T follicular helper cell (primary cell): ENCODE measurements around the gene CDKN2B-AS1.
"Not testable (repeated sequence)": the region's sequence is repeated elsewhere in the genome, so short reads cannot be mapped to it uniquely, and the experiment has no call there.

Experiments used
- DNase-seq: peaks from one replicate; pipeline ENCODE4 v3.0.0-alpha.2; 2020; ENCODE audit warnings: low read depth
- total RNA-seq, 2 experiments: gene quantifications; one replicate each; lab custom pipeline; 2026; lab: John Stamatoyannopoulos, UW

The CDKN2B-AS1 gene
- total RNA-seq, result 0.91 to 1.3 reads per million in 2 experiments

DNA sequence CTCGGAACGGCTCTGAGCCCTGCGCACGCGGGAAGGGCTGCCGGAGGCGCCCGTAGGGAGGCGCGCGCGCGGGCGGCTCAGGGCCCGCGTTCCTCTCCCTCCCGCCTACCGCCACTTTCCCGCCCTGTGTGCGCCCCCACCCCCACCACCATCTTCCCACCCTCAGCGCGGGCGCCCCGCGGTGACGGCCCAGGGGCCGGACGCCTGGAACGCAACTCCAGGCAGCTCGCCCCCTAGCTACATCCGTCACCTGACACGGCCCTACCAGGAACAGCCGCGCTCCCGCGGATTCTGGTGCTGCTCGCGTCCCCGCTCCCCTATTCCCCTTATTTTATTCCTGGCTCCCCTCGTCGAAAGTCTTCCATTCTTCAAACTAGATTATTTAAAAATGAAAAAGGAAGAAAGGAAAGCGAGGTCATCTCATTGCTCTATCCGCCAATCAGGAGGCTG lies at the start of gene CDKN2B-AS1:
TSS of gene CDKN2B-AS1 (plus strand) at position 236 of the 450 bp plus-strand sequence.
- no peak for DNase-seq

DNA sequence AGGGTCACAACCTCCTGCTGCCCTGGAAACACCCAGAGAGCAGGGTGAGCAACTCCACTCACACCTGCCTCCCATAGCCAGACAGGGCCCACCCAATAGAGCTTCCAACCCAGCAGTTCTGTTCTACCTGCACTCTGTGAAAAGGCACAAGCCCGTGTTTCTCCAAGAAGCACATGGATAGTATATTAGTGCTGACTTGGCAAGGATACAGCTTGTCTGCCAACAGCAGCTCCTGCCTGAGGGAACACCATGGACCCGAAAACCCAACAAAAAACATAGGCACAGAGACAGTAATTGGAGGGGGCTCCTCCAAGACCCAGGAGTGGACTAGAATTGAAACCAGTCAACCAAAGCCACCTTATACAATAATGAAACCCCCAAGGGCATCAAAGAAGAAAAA lies 49.0 kb upstream of the CDKN2B-AS1 start:
- DNase-seq, result no peak

DNA sequence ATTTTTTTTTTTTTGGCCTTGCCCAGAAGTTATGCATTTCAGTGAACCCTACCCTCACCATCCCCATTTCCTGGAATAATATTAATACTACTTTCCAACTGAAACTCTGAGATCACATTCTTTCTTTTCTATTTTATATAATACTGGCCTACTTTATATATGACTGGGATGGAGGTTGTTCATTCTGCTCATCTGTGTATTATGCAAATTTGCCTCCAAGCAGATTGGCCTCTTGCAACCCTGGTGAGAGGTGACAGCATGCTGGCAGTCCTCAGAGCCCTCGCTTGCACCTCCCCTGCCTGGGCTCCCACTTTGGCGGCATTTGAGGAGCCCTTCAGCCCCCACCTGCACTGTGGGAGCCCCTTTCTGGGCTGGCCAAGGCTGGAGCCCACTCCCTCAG lies 35.8 kb upstream of the CDKN2B-AS1 start:
- no peak for DNase-seq

DNA sequence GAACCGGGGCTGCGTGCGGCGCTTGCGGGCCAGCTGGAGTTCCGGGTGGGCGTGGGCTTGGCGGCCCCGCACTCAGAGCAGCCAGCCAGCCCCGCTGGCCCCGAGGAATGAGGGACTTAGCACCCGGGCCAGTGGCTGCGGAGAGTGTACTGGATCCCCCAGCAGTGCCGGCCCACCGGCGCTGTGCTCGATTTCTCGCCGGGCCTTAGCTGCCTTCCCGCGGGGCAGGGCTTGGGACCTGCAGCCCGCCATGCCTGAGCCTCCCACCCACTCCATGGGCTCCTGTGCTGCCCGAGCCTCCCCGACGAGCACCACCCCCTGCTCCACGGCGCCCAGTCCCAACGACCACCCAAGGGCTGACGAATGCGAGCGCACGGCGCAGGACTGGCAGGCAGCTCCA lies 35.3 kb upstream of the CDKN2B-AS1 start:
- DNase-seq, result not testable (repeated sequence)

GRCh38 chr9:21961569-21961968 lies 33.0 kb upstream of the CDKN2B-AS1 start:
- DNase-seq, result no peak

- peak; percentile 44 for DNase-seq
Observed at GRCh38 chr9:21964925-21965385, 29.6 kb upstream of the CDKN2B-AS1 start.

GRCh38 chr9:21965401-21965951 lies 29.1 kb upstream of the CDKN2B-AS1 start:
- DNase-seq, result no peak

- DNase-seq, result no peak
Observed at GRCh38 chr9:21966140-21966851, 28.3 kb upstream of the CDKN2B-AS1 start.

- DNase-seq, result no peak
Observed at GRCh38 chr9:21967169-21967568, 27.4 kb upstream of the CDKN2B-AS1 start.

DNA sequence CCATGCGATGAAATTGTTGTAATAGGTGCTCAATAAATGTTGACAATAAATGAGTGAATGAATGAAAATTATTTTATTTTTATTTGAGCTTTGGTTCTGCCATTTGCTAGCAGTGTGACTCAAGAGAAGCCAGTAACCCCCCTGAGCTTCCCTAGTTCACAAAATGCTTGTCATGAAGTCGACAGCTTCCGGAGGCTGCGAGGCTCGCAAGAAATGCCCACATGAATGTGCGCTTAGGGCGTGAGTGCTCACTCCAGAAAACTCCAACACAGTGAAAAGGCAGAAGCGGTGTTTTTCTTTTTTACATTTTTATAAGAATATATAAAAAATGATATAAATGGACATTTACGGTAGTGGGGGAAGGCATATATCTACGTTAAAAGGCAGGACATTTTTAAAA lies 26.9 kb upstream of the CDKN2B-AS1 start:
- no peak for DNase-seq

- no peak for DNase-seq
Observed at GRCh38 chr9:21968331-21969010, 26.1 kb upstream of the CDKN2B-AS1 start.

DNA sequence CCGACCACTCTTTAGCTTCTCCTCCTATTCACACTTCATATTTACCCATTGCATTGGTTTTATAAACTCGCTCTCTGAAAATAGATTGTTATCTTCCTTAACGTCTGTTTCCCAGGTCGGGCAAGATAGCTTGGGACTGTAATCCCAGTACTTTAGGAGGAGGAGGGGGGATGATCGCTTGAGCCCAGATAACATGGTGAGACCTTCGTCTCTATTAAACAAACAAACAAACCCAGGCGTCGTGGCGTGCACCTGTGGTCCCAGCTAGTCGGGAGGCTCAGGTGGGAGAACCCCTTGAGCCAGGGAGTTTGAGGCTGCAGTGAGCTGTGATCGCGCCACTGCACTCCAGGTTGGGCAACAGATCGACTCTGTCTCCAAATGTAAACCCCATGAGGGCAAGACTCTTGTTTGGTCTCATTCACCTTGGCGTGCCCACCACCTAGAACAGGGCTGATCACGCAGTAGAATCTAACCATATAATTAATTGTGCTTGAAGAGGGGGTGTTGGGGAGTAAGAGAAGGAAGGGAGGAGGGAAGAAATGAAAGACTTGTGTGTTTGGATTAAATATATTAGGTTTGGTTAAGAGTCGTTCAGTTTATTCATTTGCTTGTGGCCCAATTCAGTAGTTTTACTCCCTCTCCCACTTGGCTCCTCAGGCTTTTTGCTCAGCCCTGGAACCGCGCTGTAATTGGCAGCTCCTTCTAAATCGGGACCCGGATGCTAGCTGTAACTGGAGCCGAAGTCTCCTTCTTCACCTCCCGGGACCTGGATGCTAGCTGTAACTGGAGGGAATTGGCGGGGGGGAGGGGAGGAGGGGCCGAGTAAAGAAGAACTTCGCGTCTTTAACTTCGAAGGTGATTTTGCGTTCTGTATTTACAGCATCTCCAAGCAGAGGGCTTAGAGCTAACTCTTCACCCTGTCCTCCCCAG lies 25.3 kb upstream of the CDKN2B-AS1 start:
- DNase-seq, result no peak

GRCh38 chr9:21969951-21970799 lies 24.4 kb upstream of the CDKN2B-AS1 start:
- DNase-seq, result no peak

GRCh38 chr9:21970800-21971640 lies 23.6 kb upstream of the CDKN2B-AS1 start:
- DNase-seq, result no peak

DNA sequence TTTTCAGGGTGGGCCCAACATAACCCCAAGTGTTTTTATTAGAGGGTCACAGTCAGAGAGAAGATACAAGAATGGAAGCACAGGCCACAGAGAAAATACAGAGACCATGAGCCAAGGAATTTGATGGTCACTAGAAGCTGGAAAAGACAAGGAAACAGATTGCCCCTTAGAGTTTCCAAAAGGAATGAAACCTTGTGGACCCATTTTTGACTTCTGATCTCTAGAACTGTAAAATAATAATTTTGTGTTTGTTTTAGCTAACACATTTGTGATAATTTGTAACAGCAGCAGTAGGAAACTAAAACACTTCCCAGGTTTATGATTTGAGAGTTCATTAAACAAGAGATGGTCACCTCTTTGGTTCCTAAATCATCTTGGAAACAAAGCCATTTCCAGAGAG lies 22.2 kb upstream of the CDKN2B-AS1 start:
- no peak for DNase-seq

DNA sequence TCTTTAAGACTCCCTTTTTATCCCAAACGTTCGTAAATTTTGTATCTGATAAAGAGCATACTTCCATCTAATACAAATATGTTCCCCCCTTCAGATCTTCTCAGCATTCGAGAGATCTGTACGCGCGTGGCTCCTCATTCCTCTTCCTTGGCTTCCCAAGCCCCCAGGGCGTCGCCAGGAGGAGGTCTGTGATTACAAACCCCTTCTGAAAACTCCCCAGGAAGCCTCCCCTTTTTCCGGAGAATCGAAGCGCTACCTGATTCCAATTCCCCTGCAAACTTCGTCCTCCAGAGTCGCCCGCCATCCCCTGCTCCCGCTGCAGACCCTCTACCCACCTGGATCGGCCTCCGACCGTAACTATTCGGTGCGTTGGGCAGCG lies 20.3 kb upstream of the CDKN2B-AS1 start:
- no peak for DNase-seq

- DNase-seq, result no peak
Observed at GRCh38 chr9:21974722-21975409, 19.7 kb upstream of the CDKN2B-AS1 start.

DNA sequence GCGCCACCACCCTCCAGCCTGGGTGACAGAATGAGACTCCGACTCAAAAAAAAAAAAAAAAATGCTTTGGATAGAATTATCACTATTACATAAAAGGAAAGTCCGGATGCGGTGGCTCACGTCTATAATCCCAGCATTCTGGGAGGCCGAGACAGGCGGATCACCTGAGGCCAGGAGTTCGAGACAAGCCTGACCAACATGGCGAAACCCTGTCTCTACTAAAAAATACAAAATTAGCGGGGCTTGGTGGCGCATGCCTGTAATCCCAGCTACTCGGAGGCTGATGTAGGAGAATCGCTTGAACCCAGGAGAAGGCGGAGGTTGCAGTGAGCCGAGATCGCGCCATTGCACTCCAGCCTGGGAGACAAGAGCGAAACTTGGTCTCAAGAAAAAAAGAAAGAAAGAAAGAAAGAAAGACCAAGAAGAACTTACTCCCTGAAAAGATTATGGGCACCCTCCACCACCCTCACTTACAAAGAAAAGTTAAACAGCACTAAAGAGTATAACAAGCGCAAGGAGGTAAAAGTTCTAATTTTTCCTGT lies 18.2 kb upstream of the CDKN2B-AS1 start:
- no peak for DNase-seq

GRCh38 chr9:21982391-21982790 lies 12.2 kb upstream of the CDKN2B-AS1 start:
- no peak for DNase-seq
